ENCODE measurements around the gene C11orf24.
"Not testable (repeated sequence)": the region's sequence is repeated elsewhere in the genome, so short reads cannot be mapped to it uniquely, and the experiment has no call there.

Gene C11orf24

DNA sequence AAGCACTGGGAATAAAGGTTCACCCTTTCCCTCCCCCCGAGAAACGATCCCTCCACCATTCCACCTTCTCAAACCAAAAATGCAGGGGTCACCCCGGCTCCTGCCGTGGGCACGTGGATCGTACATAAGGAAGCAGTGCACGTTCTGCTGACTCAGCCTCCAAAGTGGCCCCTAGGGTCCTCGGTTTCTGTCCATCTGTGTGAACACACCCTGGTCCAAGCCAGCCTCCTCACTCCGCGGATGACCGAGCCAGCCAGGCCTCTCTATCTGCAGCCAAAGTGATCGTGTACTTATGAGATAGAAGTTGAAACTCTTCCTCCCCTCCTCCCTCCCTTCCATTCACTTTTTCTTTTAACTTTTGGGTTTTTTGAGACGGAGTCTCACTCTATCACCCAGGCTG, 16.2 kb downstream of the C11orf24 start:
- no peak for DNase-seq

DNA sequence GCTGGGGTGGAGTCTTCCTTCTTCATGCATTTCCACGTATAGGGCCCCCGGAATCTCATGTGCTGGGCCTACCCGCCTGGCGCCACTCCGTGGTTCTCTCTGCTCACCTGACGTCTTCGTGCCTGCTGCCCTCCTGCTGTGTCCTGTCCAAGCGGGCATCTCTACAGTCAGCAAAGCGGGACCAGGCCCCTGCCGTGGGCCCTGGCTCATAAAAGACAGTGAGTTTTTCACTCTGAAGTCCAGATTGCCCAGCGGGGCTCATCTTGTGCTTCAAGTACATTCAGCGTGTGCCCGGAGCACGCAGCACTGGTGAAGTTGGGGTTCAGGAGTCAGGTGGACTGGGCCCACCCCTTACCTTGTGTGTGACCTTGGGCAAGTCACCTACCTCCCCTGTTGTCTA, 17.4 kb downstream of the C11orf24 start:
- DNase-seq, result no peak

GRCh38 chr11:68251765-68252164, 20.0 kb downstream of the C11orf24 start:
- no peak for DNase-seq

- not testable (repeated sequence) for DNase-seq
Observed at GRCh38 chr11:68244912-68245311, 26.9 kb downstream of the C11orf24 start.

DNA sequence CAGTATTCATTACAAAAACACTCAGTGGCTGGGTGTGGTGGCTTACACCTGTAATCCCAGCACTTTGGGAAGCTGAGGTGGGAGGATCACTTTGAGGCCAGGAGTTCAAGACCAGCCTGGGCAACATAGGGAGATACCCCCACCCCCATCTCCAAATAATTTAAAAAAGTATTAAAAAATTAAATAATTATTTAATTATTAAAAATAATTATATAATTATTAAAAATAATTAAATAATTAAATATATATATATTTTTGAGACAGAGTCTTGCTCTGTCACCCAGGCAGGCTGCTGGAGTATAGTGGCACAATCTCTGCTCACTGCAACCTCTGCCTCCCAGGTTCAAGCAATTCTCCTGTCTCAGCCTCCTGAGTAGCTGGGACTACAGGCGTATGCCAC, 27.9 kb downstream of the C11orf24 start:
- not testable (repeated sequence) for DNase-seq

GRCh38 chr11:68242616-68243015, 29.2 kb downstream of the C11orf24 start:
- no peak for DNase-seq

GRCh38 chr11:68231621-68232020, 40.2 kb downstream of the C11orf24 start:
- DNase-seq, result no peak

- DNase-seq, result no peak
Observed at GRCh38 chr11:68229601-68230000, 42.2 kb downstream of the C11orf24 start.

DNA sequence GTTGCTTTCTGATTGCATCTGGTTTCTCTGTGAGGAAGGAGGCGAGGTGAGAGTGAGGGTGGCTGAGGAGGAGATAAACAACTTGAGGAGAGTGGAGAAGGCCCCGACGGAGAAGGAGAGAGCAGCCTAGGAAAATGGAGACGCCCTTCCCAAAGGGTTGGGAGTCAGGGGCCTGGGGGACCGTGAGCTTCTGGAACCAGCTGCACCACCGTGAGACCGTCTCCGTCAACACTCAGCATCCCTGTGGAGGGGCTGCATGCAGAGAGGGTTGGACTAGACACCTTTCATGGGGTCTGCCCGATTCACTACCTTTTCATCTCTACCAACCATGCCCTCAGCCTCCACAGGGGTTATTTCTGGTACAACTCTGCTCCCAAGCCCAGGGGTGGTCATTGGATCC, 45.4 kb downstream of the C11orf24 start:
- no peak for DNase-seq

DNA sequence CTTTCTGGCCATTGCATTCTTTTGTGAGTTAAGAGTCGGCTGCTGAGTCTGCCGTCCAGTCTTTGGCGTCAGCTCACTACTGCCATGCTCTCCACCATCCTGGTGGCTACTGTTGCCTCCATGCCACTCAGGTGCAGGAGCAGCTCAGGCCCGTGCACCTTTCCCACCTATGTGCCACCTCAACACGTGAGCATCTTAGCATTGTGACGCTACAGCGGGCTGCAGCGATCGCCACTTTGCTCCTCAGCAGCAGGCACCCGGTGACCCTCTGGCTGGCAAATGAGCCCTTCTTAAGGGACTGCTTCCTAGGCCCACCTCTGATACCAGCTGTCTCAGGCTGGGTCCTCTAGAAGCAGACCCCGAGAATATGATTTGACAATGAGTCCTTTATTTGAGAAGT, 47.2 kb downstream of the C11orf24 start:
- no peak for DNase-seq

DNA sequence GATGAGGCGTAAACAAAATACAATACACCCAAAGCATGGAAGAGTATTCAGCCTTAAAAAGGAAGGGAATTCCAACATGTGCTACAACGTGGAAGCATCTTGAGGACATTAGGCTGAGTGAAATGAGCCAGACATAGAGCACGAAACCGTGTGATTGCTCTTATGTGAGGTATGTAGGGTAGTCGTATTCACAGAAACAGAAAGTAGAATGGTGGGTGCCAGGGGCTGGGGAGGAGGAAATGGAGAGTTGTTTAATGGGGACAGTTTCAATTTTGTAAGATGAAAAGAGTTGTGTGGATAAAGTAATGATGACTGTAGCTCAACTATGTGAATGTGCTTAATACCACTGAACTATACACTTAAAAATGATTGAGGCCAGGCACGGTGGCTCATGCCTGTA, 48.5 kb downstream of the C11orf24 start:
- no peak for DNase-seq

DNA sequence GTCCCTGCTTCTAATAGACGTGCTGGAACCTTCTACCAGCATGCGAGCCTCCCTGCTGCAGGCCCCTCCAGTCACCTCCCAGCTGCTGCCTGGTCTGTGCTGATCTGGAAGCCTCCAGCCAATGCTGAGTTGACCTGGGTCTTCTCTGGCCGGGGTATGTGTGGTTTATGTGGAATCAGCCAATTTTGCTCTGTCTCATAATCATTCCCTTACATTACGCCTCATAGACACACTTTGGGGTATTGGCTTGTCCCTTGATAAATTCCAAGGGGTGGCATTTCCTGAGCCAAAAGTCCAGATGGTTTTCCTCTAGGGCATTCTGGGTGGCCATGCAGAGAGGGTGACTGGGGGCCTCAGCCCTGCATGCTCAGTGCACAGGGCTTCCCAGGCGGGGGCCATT, 50.4 kb downstream of the C11orf24 start:
- DNase-seq, result no peak

DNA sequence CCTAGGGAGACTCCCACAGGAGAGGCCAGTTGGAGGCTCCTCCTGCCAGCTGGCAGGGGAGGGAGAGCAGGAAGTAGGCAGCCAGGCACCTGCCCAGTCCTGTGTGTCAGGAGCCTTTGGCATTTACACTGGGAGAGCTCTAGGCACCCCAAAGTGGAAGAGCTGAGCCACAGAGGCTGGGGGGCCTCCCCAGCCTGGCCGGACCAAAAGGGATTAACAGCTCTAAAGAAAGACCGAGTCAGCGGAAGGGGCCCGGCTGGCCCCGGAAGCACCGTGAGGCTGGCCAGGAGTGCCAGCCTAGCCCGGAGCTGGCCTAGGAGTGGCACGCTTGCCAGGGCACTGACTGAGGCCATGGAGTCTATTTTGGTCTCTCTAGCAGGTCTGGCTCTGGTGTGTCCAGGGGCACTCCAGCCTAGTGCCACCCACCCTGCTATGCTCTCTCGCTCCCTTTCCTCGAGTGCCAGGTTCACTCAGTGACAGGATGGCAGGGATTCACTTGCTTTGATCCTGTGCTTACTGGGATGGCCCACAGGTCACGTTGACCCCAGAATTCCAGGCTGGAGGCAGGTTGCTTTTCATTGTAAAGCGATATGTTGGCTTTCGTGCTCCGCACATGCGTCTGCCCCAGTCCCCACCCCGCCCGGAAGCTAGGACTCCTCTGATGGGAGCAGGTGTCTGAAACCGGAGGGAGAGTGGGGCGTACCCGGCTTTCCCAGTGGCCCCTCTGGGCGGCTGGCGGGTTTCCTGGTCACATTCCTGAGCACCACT, 55.4 kb downstream of the C11orf24 start:
- peak; percentile 26 for DNase-seq

- DNase-seq, result no peak
Observed at GRCh38 chr11:68215524-68216170, 56.1 kb downstream of the C11orf24 start.

- no peak for DNase-seq
Observed at GRCh38 chr11:68215087-68215445, 56.7 kb downstream of the C11orf24 start.

DNA sequence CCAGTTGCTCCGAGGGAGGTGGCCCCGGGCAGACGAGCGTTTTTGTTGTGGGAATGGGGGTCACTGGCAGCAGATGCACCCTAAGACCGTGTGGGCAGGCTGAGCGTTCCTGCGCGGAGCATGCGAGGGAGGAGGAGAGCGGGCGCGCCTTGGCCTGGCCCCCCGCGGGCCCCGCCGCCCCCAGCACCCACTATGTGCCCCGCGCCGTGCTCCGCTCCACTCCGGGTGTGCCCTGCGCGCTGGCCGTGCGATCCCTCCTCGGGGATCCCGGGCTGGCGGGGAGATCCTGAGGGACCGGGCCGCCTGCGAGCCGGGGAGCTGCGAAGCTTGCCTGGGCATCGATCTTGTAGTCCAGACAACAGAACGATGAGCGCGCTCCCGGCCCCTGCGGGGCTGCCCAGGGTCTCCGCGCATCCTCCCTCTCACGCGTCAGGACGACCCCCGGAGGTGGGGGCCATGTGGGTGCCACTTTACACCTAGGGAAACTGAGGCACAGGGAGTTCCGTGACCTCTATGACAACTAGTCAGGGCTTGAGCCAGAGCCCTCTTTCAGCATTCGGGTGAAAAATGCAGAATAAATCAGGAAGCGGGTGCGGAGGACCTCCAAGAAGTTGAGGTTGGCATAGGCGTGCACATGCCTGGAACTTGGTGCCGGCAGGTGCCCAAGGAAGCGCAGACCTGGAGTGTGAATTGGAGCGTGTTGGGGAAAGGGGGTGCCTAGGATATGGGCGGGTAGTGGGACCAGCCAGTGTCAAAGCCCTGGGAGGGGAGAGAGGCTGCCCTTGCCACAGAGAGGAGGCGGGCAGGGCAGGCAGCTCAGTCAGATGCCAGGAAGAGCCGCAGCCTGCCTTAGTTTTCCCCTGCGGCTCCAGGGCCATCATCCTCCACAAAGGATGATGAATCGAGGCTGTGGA, 57.3 kb downstream of the C11orf24 start:
- DNase-seq, result no peak

DNA sequence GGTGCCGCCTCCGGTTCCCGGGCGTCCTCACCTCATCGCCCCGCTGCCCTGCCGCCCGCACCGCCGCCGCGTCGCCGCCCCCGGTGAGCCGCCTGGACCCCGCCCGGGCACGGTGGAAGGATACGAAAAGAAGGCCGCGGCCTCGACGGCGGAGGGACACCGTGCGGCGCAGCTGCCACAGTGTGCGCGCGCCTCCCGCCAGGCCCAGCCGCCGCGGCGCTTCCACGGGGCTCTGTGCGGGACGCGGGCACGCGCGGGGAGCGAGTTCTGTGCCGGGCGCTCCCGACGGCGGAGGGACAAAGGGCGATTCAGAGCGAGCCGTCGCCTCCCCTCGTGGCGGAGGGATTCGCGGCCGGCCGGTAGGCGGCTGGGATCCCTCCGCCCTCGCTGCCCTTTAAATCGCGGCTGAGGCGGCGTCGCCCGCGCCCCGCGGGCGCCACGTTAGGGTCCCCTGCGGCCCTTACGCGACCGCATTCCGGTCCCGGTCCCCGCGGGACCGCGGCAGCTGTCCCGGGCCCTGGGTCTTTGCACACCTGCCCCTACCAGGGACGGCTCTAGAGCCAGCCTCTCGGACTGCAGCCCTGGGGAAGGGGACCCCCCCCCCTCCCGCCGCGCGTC, 58.1 kb downstream of the C11orf24 start:
- DNase-seq, result peak; percentile 100

- DNase-seq, result no peak
Observed at GRCh38 chr11:68213135-68213515, 58.6 kb downstream of the C11orf24 start, which contains the start of gene KMT5B. TSS of gene KMT5B (minus strand) at chr11:68213296. CDS start at chr11:68190076, 23,220 bp downstream.

- peak; percentile 73 for DNase-seq
Observed at GRCh38 chr11:68212421-68213134, 59.2 kb downstream of the C11orf24 start.

- DNase-seq, result no peak
Observed at GRCh38 chr11:68211546-68211945, 60.2 kb downstream of the C11orf24 start.

Measured in right kidney (tissue), 1 donor.